Nephron progenitor cell (in vitro differentiated cells): ENCODE measurements around the gene RTL9.
"Not testable (repeated sequence)": the region's sequence is repeated elsewhere in the genome, so short reads cannot be mapped to it uniquely, and the experiment has no call there.

Experiments used
- DNase-seq: peaks from one replicate; pipeline ENCODE4 v3.0.0; 2021
- H3K27ac Mint-ChIP-seq: 2 replicates; pipeline ENCODE4 v1.8.0; 2021; ENCODE audit warnings: mild to moderate bottlenecking, moderate library complexity, mixed read lengths
- H3K27me3 Mint-ChIP-seq: 2 replicates; pipeline ENCODE4 v1.8.0; 2021; ENCODE audit warnings: mild to moderate bottlenecking, low read depth, mixed read lengths; ENCODE audit not compliant: poor library complexity
- H3K36me3 Mint-ChIP-seq: 2 replicates; pipeline ENCODE4 v1.8.0; 2021; ENCODE audit warnings: low read depth, mixed read lengths
- H3K4me1 Mint-ChIP-seq: 2 replicates; pipeline ENCODE4 v1.8.0; 2021; ENCODE audit warnings: mixed read lengths
- H3K4me3 Mint-ChIP-seq: 2 replicates; pipeline ENCODE4 v1.8.0; 2021; ENCODE audit warnings: mild to moderate bottlenecking, moderate library complexity, mixed read lengths
- H3K9me3 Mint-ChIP-seq: 2 replicates; pipeline ENCODE4 v1.8.0; 2021; ENCODE audit warnings: mild to moderate bottlenecking, moderate library complexity, mixed read lengths
- CTCF ChIP-seq: fragments of 200-600 bp; sonication (generic); IDR thresholded peaks from 2 replicates; pipeline ENCODE4 v1.5.0; 2021; ENCODE audit warnings: antibody characterized with exemption

The RTL9 gene

DNA sequence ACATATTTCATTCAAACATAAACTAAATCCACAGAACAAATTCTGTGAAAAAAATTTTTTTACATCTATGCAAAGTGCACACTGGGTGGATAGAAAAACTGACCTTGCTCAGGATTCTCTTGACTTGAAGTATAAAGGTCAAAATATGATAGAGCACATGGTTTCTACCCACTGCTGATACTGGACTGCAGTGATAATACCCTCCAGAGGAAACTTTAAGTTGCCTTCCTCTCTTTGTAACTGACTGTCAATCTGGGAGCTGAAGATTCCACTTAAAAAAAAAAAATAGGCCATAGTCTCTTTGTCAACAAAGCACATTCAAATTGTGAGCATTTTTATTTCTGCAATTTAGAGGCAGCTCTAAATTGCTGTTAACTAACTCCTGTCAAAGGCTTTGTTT is 37.6 kb upstream of the RTL9 start:
- H3K36me3 Mint-ChIP-seq, result no peaks in the 10 kb centered on the region
- peaks cover 32% of the 10 kb centered on the region for H3K27me3 Mint-ChIP-seq
- no peak overlapping the region for H3K27ac Mint-ChIP-seq
- peaks cover 9% of the 10 kb centered on the region for H3K9me3 Mint-ChIP-seq
- DNase-seq, result no peak
- TF ChIP-seq CTCF, result no peak
- peaks cover 18% of the 10 kb centered on the region for H3K4me1 Mint-ChIP-seq
- no peak overlapping the region for H3K4me3 Mint-ChIP-seq

DNA sequence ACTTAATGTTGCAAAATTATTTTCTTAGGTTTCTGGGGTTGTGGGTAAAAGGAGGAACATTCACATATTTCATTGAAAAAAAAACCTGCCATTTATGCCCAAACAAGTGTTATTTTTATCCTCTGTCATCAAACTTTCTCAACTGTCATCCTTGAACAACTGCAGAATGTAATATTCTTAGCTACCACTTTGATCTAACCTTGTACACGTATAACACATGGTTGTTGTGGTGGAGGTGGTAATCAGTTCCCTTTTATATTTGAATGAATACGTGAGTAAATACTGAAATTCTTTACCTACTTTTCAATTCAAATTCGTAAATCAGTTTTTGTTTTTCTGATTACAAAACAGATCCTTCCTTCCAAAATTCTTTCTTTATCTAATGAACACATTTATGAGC is 37.0 kb upstream of the RTL9 start:
- peaks cover 32% of the 10 kb centered on the region for H3K27me3 Mint-ChIP-seq
- no peak overlapping the region for H3K27ac Mint-ChIP-seq
- no peaks in the 10 kb centered on the region for H3K36me3 Mint-ChIP-seq
- H3K9me3 Mint-ChIP-seq, result peaks cover 9% of the 10 kb centered on the region
- peaks cover 12% of the 10 kb centered on the region for H3K4me1 Mint-ChIP-seq
- DNase-seq, result no peak
- no peak for TF ChIP-seq CTCF
- H3K4me3 Mint-ChIP-seq, result no peak overlapping the region

DNA sequence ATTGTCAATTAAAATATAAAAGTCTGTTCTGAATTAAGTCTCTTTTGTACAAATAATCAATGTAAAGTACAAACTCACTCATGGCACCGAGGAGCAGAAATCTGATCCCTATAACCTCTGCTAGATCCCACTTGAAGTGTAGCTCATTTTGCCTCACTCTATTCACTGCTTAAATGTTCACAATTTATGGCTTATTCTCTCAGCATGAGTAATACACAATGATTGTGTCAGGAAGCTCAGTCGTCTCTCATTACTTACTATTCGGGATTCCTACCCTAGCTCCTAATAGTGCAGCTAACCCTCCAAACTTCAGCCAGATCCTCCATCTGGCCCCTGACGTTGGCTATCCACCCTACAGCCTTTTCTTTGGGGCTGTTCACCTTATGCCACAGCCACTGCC is 36.0 kb upstream of the RTL9 start:
- Mint-ChIP-seq H3K4me3 (no peak overlapping the region), H3K27ac (no peak overlapping the region), H3K4me1 (peaks cover 10% of the 10 kb centered on the region), H3K9me3 (peaks cover 9% of the 10 kb centered on the region), H3K36me3 (no peaks in the 10 kb centered on the region), H3K27me3 (peaks cover 29% of the 10 kb centered on the region)
- TF ChIP-seq CTCF, result no peak
- no peak for DNase-seq

DNA sequence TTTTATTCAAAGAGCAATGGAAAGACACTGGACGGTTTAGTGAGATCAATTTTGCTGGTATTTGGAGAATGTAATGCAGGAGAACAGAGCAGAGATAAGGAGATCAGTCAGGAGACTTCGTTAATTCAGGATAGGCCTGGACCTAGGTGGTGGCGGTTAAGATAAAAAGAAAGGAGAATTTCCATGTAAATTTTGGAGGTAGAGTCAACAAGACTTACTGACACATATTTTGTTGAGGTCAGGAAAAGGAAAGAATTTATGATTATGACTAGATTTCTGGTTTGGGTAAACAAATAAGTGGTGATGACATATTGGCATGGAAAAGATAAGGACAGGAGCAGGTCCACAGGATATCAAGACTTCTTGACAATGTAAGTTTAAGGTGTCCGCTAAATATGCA is 31.9 kb upstream of the RTL9 start:
- no peak for DNase-seq
- H3K4me3 Mint-ChIP-seq, result no peak overlapping the region
- H3K9me3 Mint-ChIP-seq, result peaks cover 9% of the 10 kb centered on the region
- no peaks in the 10 kb centered on the region for H3K4me1 Mint-ChIP-seq
- H3K36me3 Mint-ChIP-seq, result no peaks in the 10 kb centered on the region
- peaks cover 2% of the 10 kb centered on the region for H3K27me3 Mint-ChIP-seq
- no peak overlapping the region for H3K27ac Mint-ChIP-seq
- no peak for TF ChIP-seq CTCF

GRCh38 chrX:110327336-110327735 is 31.3 kb upstream of the RTL9 start:
- peaks cover 9% of the 10 kb centered on the region for H3K9me3 Mint-ChIP-seq
- DNase-seq, result no peak
- H3K36me3 Mint-ChIP-seq, result no peaks in the 10 kb centered on the region
- no peak overlapping the region for H3K27ac Mint-ChIP-seq
- no peak overlapping the region for H3K4me3 Mint-ChIP-seq
- H3K4me1 Mint-ChIP-seq, result no peaks in the 10 kb centered on the region
- no peak for TF ChIP-seq CTCF
- H3K27me3 Mint-ChIP-seq, result peaks cover 2% of the 10 kb centered on the region

- not testable (repeated sequence) for H3K4me3 Mint-ChIP-seq, H3K36me3 Mint-ChIP-seq, H3K27me3 Mint-ChIP-seq, H3K9me3 Mint-ChIP-seq, H3K27ac Mint-ChIP-seq, DNase-seq, H3K4me1 Mint-ChIP-seq
These were observed 30.0 kb upstream of the RTL9 start for GRCh38 chrX:110328613-110329012.
